ENCODE results near the gene CDHR2. TPM values are rescaled to one million over a fixed set of nuclear protein-coding genes. Genes with fewer than 3 reads are reported as not detected.

Gene CDHR2
- total RNA-seq, 2 donors from 2014 or later = 1.3 TPM; not detected in 1

- WGBS, 2 donors = 34 to 41% methylated on average over 5 of the region's 5 CpGs
- no peak for ATAC-seq
- DNase-seq = no peak
Observed at GRCh38 chr5:176538989-176539384, 10.2 kb upstream of the CDHR2 start.

DNA sequence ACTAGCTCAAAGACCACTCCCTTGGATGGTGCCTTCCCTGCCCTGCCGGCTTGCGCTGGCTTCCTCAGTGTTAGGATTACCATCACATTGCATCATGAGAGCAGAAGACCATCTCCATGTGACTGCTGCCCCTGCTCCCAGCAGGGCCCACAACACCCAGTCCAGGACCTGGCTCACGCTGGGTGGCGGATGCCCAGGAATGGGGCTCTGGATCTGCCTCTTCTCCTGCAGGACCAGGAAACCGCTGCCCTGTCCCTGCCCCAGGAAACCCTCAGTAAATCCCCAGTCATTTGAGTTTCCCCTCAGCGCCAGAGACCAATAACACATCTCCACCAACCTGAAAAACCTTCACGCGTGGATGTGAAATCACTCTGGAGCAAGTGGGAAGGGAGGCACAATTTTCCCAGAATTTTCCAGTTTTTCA, 8.7 kb upstream of the CDHR2 start:
- ATAC-seq = no peak
- DNase-seq = no peak
- intact Hi-C loops (cut with DNase I) = no loop called here
- no peak for TF ChIP-seq POLR2A (IDR thresholded peaks at IDR 0.05)
- no peak for TF ChIP-seq CTCF (IDR thresholded peaks at IDR 0.05)
- peaks cover 40% of the 10 kb centered on the region for H3K4me1 ChIP-seq
- no peaks in the 10 kb centered on the region for H3K9me3 ChIP-seq
- 77 to 80% methylated on average over 2 to 8 of the region's 8 CpGs for WGBS, 2 donors
- no peak overlapping the region for H3K4me3 ChIP-seq
- no peaks in the 10 kb centered on the region for H3K27me3 ChIP-seq
- H3K36me3 ChIP-seq (replicated peaks in 1 of 2; ENCODE audit: insufficient read depth in 1 of 2, low read depth in 2 of 2) = no peaks in the 10 kb centered on the region
- no peak overlapping the region for H3K27ac ChIP-seq

More at GRCh38 chr5:176538989-176539384, 10.2 kb upstream of the CDHR2 start:
- Histone ChIP-seq H3K9me3 (no peaks in the 10 kb centered on the region), H3K4me1 (peaks cover 53% of the 10 kb centered on the region), H3K36me3 (replicated peaks in 1 of 2; ENCODE audit: insufficient read depth in 1 of 2, low read depth in 2 of 2) (no peaks in the 10 kb centered on the region), H3K27me3 (no peaks in the 10 kb centered on the region), H3K4me3 (no peak overlapping the region), H3K27ac (no peak overlapping the region)
- TF ChIP-seq POLR2A (IDR thresholded peaks at IDR 0.05) = no peak
- no peak for TF ChIP-seq CTCF (IDR thresholded peaks at IDR 0.05)
- intact Hi-C loops (cut with DNase I) = no loop called here

- Histone ChIP-seq H3K27me3 (no peaks in the 10 kb centered on the region), H3K4me3 (no peak overlapping the region), H3K4me1 (peaks cover 35% of the 10 kb centered on the region), H3K27ac (no peak overlapping the region), H3K36me3 (replicated peaks in 1 of 2; ENCODE audit: insufficient read depth in 1 of 2, low read depth in 2 of 2) (no peaks in the 10 kb centered on the region), H3K9me3 (no peaks in the 10 kb centered on the region)
- DNase-seq (no peak), ATAC-seq (no peak)
- 70 to 95% methylated on average over 8 of the region's 8 CpGs for WGBS, 2 donors
- TF ChIP-seq POLR2A (IDR thresholded peaks at IDR 0.05) (no peak), CTCF (IDR thresholded peaks at IDR 0.05) (no peak)
- intact Hi-C loops (cut with DNase I) = no loop called here
Observed at GRCh38 chr5:176540956-176541337, 8.2 kb upstream of the CDHR2 start.

GRCh38 chr5:176541338-176542134, 7.6 kb upstream of the CDHR2 start:
- H3K27ac ChIP-seq = peak overlapping the region in 2 of 4 donors; percentile 18 to 73
- intact Hi-C loops (cut with DNase I) = no loop called here
- DNase-seq (peak in 3 of 4 donors; percentile 21 to 49 (median 34)), ATAC-seq (no peak)
- 45 to 55% methylated on average over 8 to 12 of the region's 12 CpGs for WGBS, 2 donors
- no peaks in the 10 kb centered on the region for H3K9me3 ChIP-seq
- no peaks in the 10 kb centered on the region for H3K27me3 ChIP-seq
- no peak for TF ChIP-seq CTCF (IDR thresholded peaks at IDR 0.05)
- no peak for TF ChIP-seq POLR2A (IDR thresholded peaks at IDR 0.05)
- peaks cover 31% of the 10 kb centered on the region for H3K4me1 ChIP-seq
- no peak overlapping the region for H3K4me3 ChIP-seq
- H3K36me3 ChIP-seq (replicated peaks in 1 of 2; ENCODE audit: insufficient read depth in 1 of 2, low read depth in 2 of 2) = no peaks in the 10 kb centered on the region
